BLaER1 treated with 17β-estradiol and CSF1 and Interleukin-3, amounts not matched to agents 10 nM and 100 nM (cell line): ENCODE results near the gene ANKH.
"Not testable (repeated sequence)": the region's sequence is repeated elsewhere in the genome, so short reads cannot be mapped to it uniquely, and the experiment has no call there.

Experiments used
- H3K27ac ChIP-seq, 11 experiments: shearing (Covaris generic); formaldehyde crosslinking; 2 replicates each; pipeline ENCODE4 v1.8.1; 2022
- H3K27me3 ChIP-seq, 11 experiments: shearing (Covaris generic); formaldehyde crosslinking; 2 replicates each; pipeline ENCODE4 v1.8.1; 2022
- H3K36me3 ChIP-seq, 11 experiments: shearing (Covaris generic); formaldehyde crosslinking; 2 replicates each; pipeline ENCODE4 v1.8.1; 2022
- H3K4me1 ChIP-seq, 10 experiments: shearing (Covaris generic); formaldehyde crosslinking; 2 replicates each; pipeline ENCODE4 v1.8.1; 2022
- H3K4me2 ChIP-seq, 11 experiments: shearing (Covaris generic); formaldehyde crosslinking; 2 replicates each; pipeline ENCODE4 v1.8.1; 2022
- H3K4me3 ChIP-seq, 10 experiments: shearing (Covaris generic); formaldehyde crosslinking; 2 replicates each; pipeline ENCODE4 v1.8.1; 2022
- H3K9ac ChIP-seq, 11 experiments: shearing (Covaris generic); formaldehyde crosslinking; 2 replicates each; pipeline ENCODE4 v1.8.1; 2022
- H3K9me3 ChIP-seq, 11 experiments: shearing (Covaris generic); formaldehyde crosslinking; replicated peaks in 1 of 11; 2 replicates each; pipeline ENCODE4 v1.8.1; 2022
- H4K20me1 ChIP-seq, 11 experiments: shearing (Covaris generic); formaldehyde crosslinking; 2 replicates each; pipeline ENCODE4 v1.8.1; 2022
- Cebpa-rat ChIP-seq, 11 experiments: shearing (Covaris generic); IDR thresholded peaks; 2 replicates each; pipeline ENCODE4 v1.8.1; 2022

The ANKH gene

GRCh38 chr5:14852779-14853178 is 18.8 kb downstream of the ANKH start:
- Histone ChIP-seq H3K4me3 (no peak overlapping the region), H3K36me3 (peaks cover 12 to 74% (median 30%) of the 10 kb centered on the region in 11 experiments; a peak in 19 of 22 replicates), H3K4me2 (0 out of 22 replicates have a peak overlapping the region, but pooled peaks of 1 of the 11 experiments have one; percentile 1), H3K27ac (no peak overlapping the region), H3K9me3 (no peaks in the 10 kb centered on the region), H3K27me3 (no peaks in the 10 kb centered on the region), H3K9ac (no peak overlapping the region), H4K20me1 (peaks cover 10 to 100% (median 71%) of the 10 kb centered on the region in 11 experiments; a peak in 20 of 22 replicates), H3K4me1 (peaks cover 12 to 34% (median 22%) of the 10 kb centered on the region in 10 experiments)
- no peak for TF ChIP-seq Cebpa-rat (IDR thresholded peaks at IDR 0.05)

GRCh38 chr5:14851999-14852526 is 19.5 kb downstream of the ANKH start:
- peaks cover 10 to 100% (median 75%) of the 10 kb centered on the region in 11 experiments; a peak in 20 of 22 replicates for H4K20me1 ChIP-seq
- TF ChIP-seq Cebpa-rat (IDR thresholded peaks at IDR 0.05): no peak
- no peak overlapping the region for H3K9ac ChIP-seq
- H3K36me3 ChIP-seq: peaks cover 18 to 74% (median 35%) of the 10 kb centered on the region in 11 experiments; a peak in 20 of 22 replicates
- no peaks in the 10 kb centered on the region for H3K9me3 ChIP-seq
- peaks cover 12 to 34% (median 22%) of the 10 kb centered on the region in 10 experiments for H3K4me1 ChIP-seq
- peak overlapping the region in 5 of 11 experiments; percentile 14 to 61 (median 38); a peak in 7 of 22 replicates for H3K4me2 ChIP-seq
- no peaks in the 10 kb centered on the region for H3K27me3 ChIP-seq
- H3K27ac ChIP-seq: peak overlapping the region in 1 of 11 experiments; percentile 9; a peak in 1 of 22 replicates
- H3K4me3 ChIP-seq: no peak overlapping the region

GRCh38 chr5:14851597-14851996 is 20.0 kb downstream of the ANKH start:
- H4K20me1 ChIP-seq: peaks cover 10 to 100% (median 73%) of the 10 kb centered on the region in 11 experiments; a peak in 20 of 22 replicates
- H3K4me2 ChIP-seq: peak overlapping the region in 8 of 11 experiments; percentile 8 to 61 (median 26); a peak in 9 of 22 replicates
- H3K27ac ChIP-seq: peak overlapping the region in 1 of 11 experiments; percentile 9; a peak in 1 of 22 replicates
- no peak overlapping the region for H3K4me3 ChIP-seq
- TF ChIP-seq Cebpa-rat (IDR thresholded peaks at IDR 0.05): no peak
- H3K9me3 ChIP-seq: no peaks in the 10 kb centered on the region
- H3K4me1 ChIP-seq: peaks cover 12 to 34% (median 22%) of the 10 kb centered on the region in 10 experiments
- peaks cover 18 to 75% (median 40%) of the 10 kb centered on the region in 11 experiments; a peak in 20 of 22 replicates for H3K36me3 ChIP-seq
- H3K27me3 ChIP-seq: no peaks in the 10 kb centered on the region
- H3K9ac ChIP-seq: no peak overlapping the region

GRCh38 chr5:14851050-14851419 is 20.5 kb downstream of the ANKH start:
- peaks cover 10 to 100% (median 72%) of the 10 kb centered on the region in 11 experiments; a peak in 20 of 22 replicates for H4K20me1 ChIP-seq
- no peak for TF ChIP-seq Cebpa-rat (IDR thresholded peaks at IDR 0.05)
- peaks cover 12 to 34% (median 22%) of the 10 kb centered on the region in 10 experiments for H3K4me1 ChIP-seq
- H3K9me3 ChIP-seq: no peaks in the 10 kb centered on the region
- H3K27me3 ChIP-seq: no peaks in the 10 kb centered on the region
- H3K36me3 ChIP-seq: peaks cover 23 to 75% (median 43%) of the 10 kb centered on the region in 11 experiments; a peak in 20 of 22 replicates
- H3K9ac ChIP-seq: 0 out of 22 replicates have a peak overlapping the region, but pooled peaks of 1 of the 11 experiments have one; percentile 6
- H3K4me3 ChIP-seq: no peak overlapping the region
- peak overlapping the region in 1 of 11 experiments; percentile 5; a peak in 1 of 22 replicates for H3K27ac ChIP-seq
- peak overlapping the region in 7 of 11 experiments; percentile 8 to 33 (median 19); a peak in 10 of 22 replicates for H3K4me2 ChIP-seq

- peaks cover 23 to 77% (median 45%) of the 10 kb centered on the region in 11 experiments for H3K36me3 ChIP-seq
- no peak overlapping the region for H3K4me3 ChIP-seq
- H3K9me3 ChIP-seq: no peaks in the 10 kb centered on the region
- H3K4me2 ChIP-seq: peak overlapping the region in 4 of 11 experiments; percentile 8 to 33 (median 17); a peak in 5 of 22 replicates
- no peaks in the 10 kb centered on the region for H3K27me3 ChIP-seq
- no peak overlapping the region for H3K9ac ChIP-seq
- H3K4me1 ChIP-seq: peaks cover 13 to 29% (median 22%) of the 10 kb centered on the region in 10 experiments
- no peak for TF ChIP-seq Cebpa-rat (IDR thresholded peaks at IDR 0.05)
- H3K27ac ChIP-seq: no peak overlapping the region
- H4K20me1 ChIP-seq: peaks cover 10 to 98% (median 67%) of the 10 kb centered on the region in 11 experiments; a peak in 20 of 22 replicates
Observed at GRCh38 chr5:14850419-14851049, 21.0 kb downstream of the ANKH start.

GRCh38 chr5:14849516-14850294 is 21.9 kb downstream of the ANKH start:
- no peaks in the 10 kb centered on the region for H3K9me3 ChIP-seq
- peaks cover 23 to 75% (median 47%) of the 10 kb centered on the region in 11 experiments for H3K36me3 ChIP-seq
- no peak overlapping the region for H3K9ac ChIP-seq
- H3K4me2 ChIP-seq: no peak overlapping the region
- no peak for TF ChIP-seq Cebpa-rat (IDR thresholded peaks at IDR 0.05)
- H3K4me1 ChIP-seq: peaks cover 14 to 32% (median 25%) of the 10 kb centered on the region in 10 experiments
- H3K27ac ChIP-seq: no peak overlapping the region
- no peak overlapping the region for H3K4me3 ChIP-seq
- H3K27me3 ChIP-seq: no peaks in the 10 kb centered on the region
- H4K20me1 ChIP-seq: peaks cover 10 to 94% (median 66%) of the 10 kb centered on the region in 11 experiments; a peak in 19 of 22 replicates

GRCh38 chr5:14848942-14849341 is 22.6 kb downstream of the ANKH start:
- not testable (repeated sequence) for H3K4me3 ChIP-seq, H3K9ac ChIP-seq, H3K4me2 ChIP-seq, H3K9me3 ChIP-seq, H3K27ac ChIP-seq, H3K27me3 ChIP-seq
- Histone ChIP-seq H4K20me1 (peaks cover 10 to 93% (median 59%) of the 10 kb centered on the region in 11 experiments; a peak in 19 of 22 replicates), H3K4me1 (peaks cover 14 to 35% (median 25%) of the 10 kb centered on the region in 10 experiments), H3K36me3 (peaks cover 23 to 80% (median 48%) of the 10 kb centered on the region in 11 experiments)

- H3K9ac ChIP-seq: no peak overlapping the region
- no peak overlapping the region for H3K4me2 ChIP-seq
- no peaks in the 10 kb centered on the region for H3K9me3 ChIP-seq
- peaks cover 10 to 89% (median 54%) of the 10 kb centered on the region in 11 experiments; a peak in 19 of 22 replicates for H4K20me1 ChIP-seq
- peaks cover 23 to 80% (median 50%) of the 10 kb centered on the region in 11 experiments for H3K36me3 ChIP-seq
- H3K4me3 ChIP-seq: no peak overlapping the region
- TF ChIP-seq Cebpa-rat (IDR thresholded peaks at IDR 0.05): no peak
- no peaks in the 10 kb centered on the region for H3K27me3 ChIP-seq
- no peak overlapping the region for H3K27ac ChIP-seq
- peaks cover 14 to 35% (median 25%) of the 10 kb centered on the region in 10 experiments for H3K4me1 ChIP-seq
Observed at GRCh38 chr5:14848385-14848784, 23.2 kb downstream of the ANKH start.
